GM19239 (cell line): ENCODE measurements around the gene BATF3.
"Not testable (repeated sequence)": the region's sequence is repeated elsewhere in the genome, so short reads cannot be mapped to it uniquely, and the experiment has no call there.

Experiments
- DNase-seq: peaks from one replicate; pipeline ENCODE4 v3.0.0; 2011; ENCODE audit warnings: low spot score; ENCODE audit not compliant: insufficient read length
- FAIRE-seq: peaks from 2 replicates; lab custom pipeline; 2011; peaks lifted over from hg19 to GRCh38; lab: Jason Lieb, UNC

BATF3 gene

GRCh38 chr1:212640223-212640878 is 59.3 kb downstream of the BATF3 start:
- DNase-seq (no peak), FAIRE-seq (no peak)

GRCh38 chr1:212639524-212639923 is 60.1 kb downstream of the BATF3 start:
- DNase-seq, FAIRE-seq: not testable (repeated sequence)

GRCh38 chr1:212638492-212639151 is 61.0 kb downstream of the BATF3 start:
- DNase-seq (no peak), FAIRE-seq (no peak)

GRCh38 chr1:212637902-212638301 is 61.7 kb downstream of the BATF3 start:
- FAIRE-seq (no peak), DNase-seq (no peak)
